ENCODE measurements around the gene PCP4L1.
"Not testable (repeated sequence)": the region's sequence is repeated elsewhere in the genome, so short reads cannot be mapped to it uniquely, and the experiment has no call there.

The PCP4L1 gene

GRCh38 chr1:161229896-161230295, 28.6 kb upstream of the PCP4L1 start:
- no peak for DNase-seq

GRCh38 chr1:161230762-161231161, 27.8 kb upstream of the PCP4L1 start:
- DNase-seq: no peak

- no peak for DNase-seq
Observed at GRCh38 chr1:161233102-161233501, 25.4 kb upstream of the PCP4L1 start.

- no peak for DNase-seq
Observed at GRCh38 chr1:161235957-161236775, 22.4 kb upstream of the PCP4L1 start.

- DNase-seq: no peak
Observed at GRCh38 chr1:161238039-161238473, 20.5 kb upstream of the PCP4L1 start, which contains the start of gene NR1I3. TSS of gene NR1I3 (minus strand) at chr1:161238203. CDS start at chr1:161236565, 1,638 bp downstream.

GRCh38 chr1:161241682-161242081, 16.9 kb upstream of the PCP4L1 start:
- no peak for DNase-seq

GRCh38 chr1:161242313-161242712, 16.2 kb upstream of the PCP4L1 start:
- no peak for DNase-seq

GRCh38 chr1:161244888-161245287, 13.7 kb upstream of the PCP4L1 start:
- DNase-seq: no peak

- not testable (repeated sequence) for DNase-seq
Observed at GRCh38 chr1:161250100-161250499, 8.4 kb upstream of the PCP4L1 start.

GRCh38 chr1:161250829-161251228, 7.7 kb upstream of the PCP4L1 start:
- no peak for DNase-seq

- no peak for DNase-seq
Observed at GRCh38 chr1:161251579-161251978, 7.0 kb upstream of the PCP4L1 start.

- DNase-seq: not testable (repeated sequence)
Observed at GRCh38 chr1:161255302-161255701, 3.2 kb upstream of the PCP4L1 start.

- DNase-seq: not testable (repeated sequence)
Observed at GRCh38 chr1:161255955-161256520, 2.5 kb upstream of the PCP4L1 start.

- DNase-seq: not testable (repeated sequence)
Observed at GRCh38 chr1:161257109-161257508, 1.4 kb upstream of the PCP4L1 start.

GRCh38 chr1:161259345-161259702, 779 bp downstream of the PCP4L1 start:
- DNase-seq: no peak

- DNase-seq: no peak
Observed at GRCh38 chr1:161259765-161260164, 1.2 kb downstream of the PCP4L1 start.

- DNase-seq: no peak
Observed at GRCh38 chr1:161260376-161261260, 2.1 kb downstream of the PCP4L1 start.

GRCh38 chr1:161261261-161262235, 3.0 kb downstream of the PCP4L1 start:
- DNase-seq: no peak

GRCh38 chr1:161265305-161265704, 6.8 kb downstream of the PCP4L1 start:
- DNase-seq: no peak

- no peak for DNase-seq
Observed at GRCh38 chr1:161266202-161266601, 7.7 kb downstream of the PCP4L1 start.

GRCh38 chr1:161266836-161267235, 8.3 kb downstream of the PCP4L1 start:
- DNase-seq: no peak

GRCh38 chr1:161267321-161267720, 8.8 kb downstream of the PCP4L1 start:
- no peak for DNase-seq

All from NCI-H1105 (cell line).